ENCODE results near the gene PDCD11. TPM values are rescaled to one million over a fixed set of nuclear protein-coding genes. Genes with fewer than 3 reads are reported as not detected.

Gene PDCD11
- total and polyA plus RNA-seq, 2 of the 8 experiments (the other 6 are each of a cell fraction or from before 2014, with no cell fraction given), result 18.1 to 79.1 TPM

DNA sequence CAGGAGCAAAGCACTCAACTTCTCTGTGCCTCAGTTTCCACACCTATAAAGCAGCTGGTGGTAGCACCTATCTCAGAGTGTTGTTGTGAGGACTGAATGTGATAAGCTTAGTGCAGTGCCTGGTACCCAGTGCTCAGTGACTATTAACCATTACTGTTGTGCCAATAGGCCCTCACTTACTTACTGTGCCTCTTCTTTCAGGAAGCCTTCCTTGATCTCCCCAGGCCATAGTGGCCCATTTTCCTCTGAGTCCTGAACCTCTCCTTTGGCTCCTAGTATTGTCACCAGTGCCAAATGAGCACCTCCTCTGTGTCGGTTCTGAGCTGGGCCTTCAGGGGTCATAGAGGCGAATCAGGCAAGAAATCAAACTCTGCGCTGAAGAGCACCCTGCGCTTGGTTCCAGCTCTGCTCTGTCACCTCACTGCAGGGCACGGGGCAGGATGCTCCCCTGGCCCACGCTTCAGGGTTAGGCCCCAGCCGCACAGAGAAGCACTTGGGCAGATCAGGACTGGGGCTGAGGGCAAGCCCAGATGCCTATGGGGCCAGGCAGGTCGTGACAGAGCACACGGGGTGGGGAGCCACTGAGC is 59.7 kb downstream of the PDCD11 start:
- no peak overlapping the region for H4K5ac ChIP-seq (ENCODE audit: insufficient read length, low read depth, low read length)

More for the DNA sequence above, 59.7 kb downstream of the PDCD11 start:
- Histone ChIP-seq H4K91ac (replicated peaks; ENCODE audit: insufficient read length, low read length) (no peak overlapping the region), H2AK5ac (ENCODE audit: low read depth, low read length) (no peak overlapping the region), H3K27me3 (replicated peaks in 1 of 4; ENCODE audit: control insufficient read depth in 3 of 4, extremely low read depth in 1 of 4, insufficient read depth in 3 of 4, low read length in 3 of 4) (no peaks in the 10 kb centered on the region; a peak in 2 of 7 replicates), H3K9ac (replicated peaks in 1 of 4; ENCODE audit: extremely low read depth in 1 of 4, low read depth in 3 of 4, low read length in 3 of 4) (no peak overlapping the region), H3K9me3 (ENCODE audit: insufficient read depth in 2 of 2, low read depth in 1 of 2, low read length in 1 of 2) (no peaks in the 10 kb centered on the region), H3K18ac (ENCODE audit: extremely low read depth, low read length) (no peak overlapping the region), H3K79me1 (ENCODE audit: low read depth, low read length) (no peaks in the 10 kb centered on the region), H4K20me1 (replicated peaks in 1 of 2; ENCODE audit: control insufficient read depth in 1 of 2, insufficient read depth in 2 of 2, low read length in 2 of 2) (no peaks in the 10 kb centered on the region), H3K27ac (ENCODE audit: low read depth, low read length) (no peak overlapping the region), H3K56ac (replicated peaks; ENCODE audit: insufficient read length, low read depth, low read length) (no peak overlapping the region), H2AFZ (ENCODE audit: low read length) (no peak overlapping the region), H3K23ac (ENCODE audit: insufficient read length) (no peak overlapping the region), H4K8ac (ENCODE audit: extremely low read depth, insufficient read depth, low read length) (no peak overlapping the region), H3K4me1 (replicated peaks in 1 of 4; ENCODE audit: control insufficient read depth in 3 of 4, insufficient read depth in 4 of 4, low read length in 3 of 4) (peaks cover 0 to 21% (median 11%) of the 10 kb centered on the region in 4 experiments; a peak in 5 of 7 replicates), H2BK5ac (ENCODE audit: low read depth, low read length) (no peak overlapping the region), H2BK120ac (replicated peaks; ENCODE audit: low read depth, low read length) (no peak overlapping the region), H3K4me2 (ENCODE audit: insufficient read depth in 1 of 2, low read depth in 2 of 2, low read length in 2 of 2) (no peak overlapping the region), H3K79me2 (ENCODE audit: control insufficient read depth in 1 of 2, insufficient read depth in 2 of 2, low read length in 2 of 2) (no peaks in the 10 kb centered on the region), H3K4me3 (ENCODE audit: extremely low read depth in 1 of 4, insufficient read depth in 2 of 4, low read depth in 3 of 4, low read length in 4 of 4) (no peak overlapping the region), H2BK20ac (ENCODE audit: low read length) (no peak overlapping the region), H2BK12ac (ENCODE audit: low read depth, low read length) (no peak overlapping the region), H3K14ac (ENCODE audit: insufficient read length) (no peak overlapping the region), H2BK15ac (ENCODE audit: low read length) (no peak overlapping the region), H3K23me2 (ENCODE audit: low read depth, low read length) (peaks cover 3% of the 10 kb centered on the region; the same call in 1 of the 2 replicates), H3K36me3 (ENCODE audit: control insufficient read depth in 2 of 4, insufficient read depth in 4 of 4, low read length in 3 of 4) (no peaks in the 10 kb centered on the region), H3K4ac (replicated peaks; ENCODE audit: insufficient read length, low read depth, low read length) (no peak overlapping the region)
- ChIA-PET CTCF (ENCODE audit: partially characterized antibody) (interaction anchor here (0.9 to 6.0 kb wide), 8 partner anchors 13 to 224 kb away, joined by 3 to 47 read pairs (median 6); no protein-coding TSS in a partner anchor), POLR2A (ENCODE audit: partially characterized antibody) (interaction anchor here (1.1 kb wide), 2 partner anchors 8 to 16 kb away, joined by 3 read pairs; no protein-coding TSS in a partner anchor)
- 84% methylated on average over 8 of the region's 9 CpGs; no CpG with 5 or more reads in 1 of the 2 experiments for WGBS, 2 experiments (ENCODE audit: extremely low coverage in 1 of 2, insufficient coverage in 1 of 2, insufficient read length in 1 of 2, insufficient replicate concordance in 2 of 2, low coverage in 1 of 2, low lambda C conversion rate in 2 of 2, missing lambda C conversion rate in 1 of 2)
- FAIRE-seq (no peak), DNase-seq (ENCODE audit: low read depth in 1 of 2, low spot score in 2 of 2) (no peak)
- no peak for TF ChIP-seq SIRT6 (IDR thresholded peaks at IDR 0.05; ENCODE audit: low read length)
- no peak for TF ChIP-seq SUZ12 (IDR thresholded peaks at IDR 0.05; ENCODE audit: low read length)
- no peak for TF ChIP-seq SIX5 (IDR thresholded peaks at IDR 0.05; ENCODE audit: low read depth, low read length)
- no peak for TF ChIP-seq NANOG (IDR thresholded peaks at IDR 0.05; ENCODE audit: insufficient read depth, low read depth, low read length, poor library complexity, severe bottlenecking)
- no peak for TF ChIP-seq RNF2 (IDR thresholded peaks at IDR 0.05; ENCODE audit: borderline replicate concordance, low read depth, low read length, missing control alignments, poor library complexity, severe bottlenecking)
- no peak for TF ChIP-seq HDAC2 (IDR thresholded peaks at IDR 0.05; ENCODE audit: borderline replicate concordance in 1 of 2, low read depth in 2 of 2, low read length in 2 of 2)
- TF ChIP-seq, protein P1, sequence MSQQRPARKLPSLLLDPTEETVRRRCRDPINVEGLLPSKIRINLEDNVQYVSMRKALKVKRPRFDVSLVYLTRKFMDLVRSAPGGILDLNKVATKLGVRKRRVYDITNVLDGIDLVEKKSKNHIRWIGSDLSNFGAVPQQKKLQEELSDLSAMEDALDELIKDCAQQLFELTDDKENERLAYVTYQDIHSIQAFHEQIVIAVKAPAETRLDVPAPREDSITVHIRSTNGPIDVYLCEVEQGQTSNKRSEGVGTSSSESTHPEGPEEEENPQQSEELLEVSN (IDR thresholded peaks at IDR 0.05), result no peak
- no peak for TF ChIP-seq SP2 (IDR thresholded peaks at IDR 0.05; ENCODE audit: low read length)
- no peak for TF ChIP-seq NRF1 (IDR thresholded peaks at IDR 0.05; ENCODE audit: low read depth, low read length)
- TF ChIP-seq SAP30 (IDR thresholded peaks at IDR 0.05; ENCODE audit: insufficient read depth, insufficient replicate concordance, low read length), result no peak
